Measurements from ENCODE around the gene BLOC1S1. TPM values are rescaled to one million over a fixed set of nuclear protein-coding genes. Genes with fewer than 3 reads are reported as not detected.

Gene BLOC1S1
- polyA plus RNA-seq, 1 donor (not counting 4 experiments of a cell fraction or from before 2014, with no cell fraction given), result 62.5 TPM

- Histone ChIP-seq H3K9ac (ENCODE audit: control insufficient read depth, extremely low read depth, insufficient read depth, low read length) (no peak overlapping the region), H2AFZ (ENCODE audit: control insufficient read depth, low read length) (no peak overlapping the region), H3K79me2 (ENCODE audit: control insufficient read depth, insufficient read depth, low read length) (no peaks in the 10 kb centered on the region), H3K9me3 (ENCODE audit: control insufficient read depth, low read depth, low read length) (no peaks in the 10 kb centered on the region), H3K4me3 (ENCODE audit: control insufficient read depth in 2 of 3, extremely low read depth in 1 of 3, insufficient read depth in 2 of 3, low read depth in 1 of 3, low read length in 3 of 3) (no peak overlapping the region), H3K36me3 (ENCODE audit: control insufficient read depth in 2 of 2, extremely low read depth in 1 of 2, insufficient read depth in 2 of 2, low read length in 2 of 2) (no peaks in the 10 kb centered on the region), H4K20me1 (ENCODE audit: control insufficient read depth, extremely low read depth, insufficient read depth, low read length) (no peaks in the 10 kb centered on the region), H3K27ac (ENCODE audit: control insufficient read depth, insufficient read depth, low read length) (no peak overlapping the region), H3K4me2 (ENCODE audit: control insufficient read depth, extremely low read depth, insufficient read depth, low read depth, low read length) (no peak overlapping the region), H3K27me3 (ENCODE audit: control insufficient read depth, extremely low read depth, insufficient read depth, low read length) (peaks cover 4% of the 10 kb centered on the region), H3K4me1 (ENCODE audit: control insufficient read depth, extremely low read depth, insufficient read depth, low read length) (no peaks in the 10 kb centered on the region), H3K9me1 (ENCODE audit: control insufficient read depth, extremely low read depth, insufficient read depth, low read length) (no peaks in the 10 kb centered on the region)
- no peak for DNase-seq (ENCODE audit: low read depth, low spot score)
- no peak for FAIRE-seq
- dilution Hi-C loops (cut with MboI; ENCODE audit: extremely low pct_ligation_motif_present, low sequenced_read_pairs), result no loop called here
- TF ChIP-seq CTCF (optimal IDR thresholded peaks at IDR 0.05 in 1 of 3, IDR thresholded peaks at IDR 0.05 in 1 of 3, conservative IDR thresholded peaks at IDR 0.05 in 1 of 3; ENCODE audit: extremely low read depth in 1 of 3, insufficient read depth in 2 of 3, low read length in 3 of 3) (no peak), EZH2 (IDR thresholded peaks at IDR 0.05; ENCODE audit: low read length) (no peak)
Measured at GRCh38 chr12:55673638-55674037, 42.2 kb upstream of the BLOC1S1 start.

GRCh38 chr12:55675666-55676065, 40.2 kb upstream of the BLOC1S1 start:
- DNase-seq (ENCODE audit: low read depth, low spot score) (no peak), FAIRE-seq (no peak)
- Histone ChIP-seq H3K9me3 (ENCODE audit: control insufficient read depth, low read depth, low read length) (no peaks in the 10 kb centered on the region), H3K4me3 (ENCODE audit: control insufficient read depth in 2 of 3, extremely low read depth in 1 of 3, insufficient read depth in 2 of 3, low read depth in 1 of 3, low read length in 3 of 3) (no peak overlapping the region), H3K27me3 (ENCODE audit: control insufficient read depth, extremely low read depth, insufficient read depth, low read length) (peaks cover 4% of the 10 kb centered on the region), H3K9me1 (ENCODE audit: control insufficient read depth, extremely low read depth, insufficient read depth, low read length) (no peaks in the 10 kb centered on the region), H3K27ac (ENCODE audit: control insufficient read depth, insufficient read depth, low read length) (no peak overlapping the region), H3K36me3 (ENCODE audit: control insufficient read depth in 2 of 2, extremely low read depth in 1 of 2, insufficient read depth in 2 of 2, low read length in 2 of 2) (no peaks in the 10 kb centered on the region), H2AFZ (ENCODE audit: control insufficient read depth, low read length) (no peak overlapping the region), H4K20me1 (ENCODE audit: control insufficient read depth, extremely low read depth, insufficient read depth, low read length) (no peaks in the 10 kb centered on the region), H3K4me1 (ENCODE audit: control insufficient read depth, extremely low read depth, insufficient read depth, low read length) (no peaks in the 10 kb centered on the region), H3K79me2 (ENCODE audit: control insufficient read depth, insufficient read depth, low read length) (no peaks in the 10 kb centered on the region), H3K4me2 (ENCODE audit: control insufficient read depth, extremely low read depth, insufficient read depth, low read depth, low read length) (no peak overlapping the region), H3K9ac (ENCODE audit: control insufficient read depth, extremely low read depth, insufficient read depth, low read length) (no peak overlapping the region)
- dilution Hi-C loops (cut with MboI; ENCODE audit: extremely low pct_ligation_motif_present, low sequenced_read_pairs), result no loop called here
- TF ChIP-seq EZH2 (IDR thresholded peaks at IDR 0.05; ENCODE audit: low read length), result no peak
- no peak for TF ChIP-seq CTCF (optimal IDR thresholded peaks at IDR 0.05 in 1 of 3, IDR thresholded peaks at IDR 0.05 in 1 of 3, conservative IDR thresholded peaks at IDR 0.05 in 1 of 3; ENCODE audit: extremely low read depth in 1 of 3, insufficient read depth in 2 of 3, low read length in 3 of 3)

All from keratinocyte (primary cell).